Heart right ventricle (tissue), 16 donors: Measurements from ENCODE around the gene RHEBL1. TPM values are rescaled to one million over a fixed set of nuclear protein-coding genes. Genes with fewer than 3 reads are reported as not detected.

Experiments
- ATAC-seq, 8 donors: fragments of 200-7000 bp; cut with Tn5 transposase; one replicate each; pipeline ENCODE4 v1.9.1; 2020; ENCODE audit warnings: mild to moderate bottlenecking in 8 of 8, moderate library complexity in 8 of 8, moderate number of reproducible peaks in 1 of 8
- DNase-seq, 2 donors: peaks; one replicate each; pipeline ENCODE4 v3.0.0-alpha.2; 2020
- H3K27ac ChIP-seq, 10 donors: fragments of 200-600 bp; sonication (generic) in 2 of 10; one replicate each; pipeline versions ENCODE4 v1.5.0 to v1.8.0; 2020 to 2022; ENCODE audit warnings: mild to moderate bottlenecking in 3 of 10
- H3K27me3 ChIP-seq, 7 donors: fragments of 200-600 bp; one replicate each; pipeline ENCODE4 v1.8.0; 2021 to 2022; ENCODE audit warnings: mild to moderate bottlenecking in 2 of 7
- H3K36me3 ChIP-seq, 9 donors: fragments of 200-600 bp; sonication (generic) in 1 of 9; one replicate each; pipeline versions ENCODE4 v1.5.0 to v1.8.0; 2020 to 2022; ENCODE audit warnings: mild to moderate bottlenecking in 2 of 9
- H3K4me1 ChIP-seq, 9 donors: fragments of 200-600 bp; sonication (generic) in 1 of 9; one replicate each; pipeline versions ENCODE4 v1.5.0 to v1.8.0; 2020 to 2022; ENCODE audit warnings: mild to moderate bottlenecking in 4 of 9
- H3K4me3 ChIP-seq, 10 donors: fragments of 200-600 bp; sonication (generic) in 2 of 10; one replicate each; pipeline versions ENCODE4 v1.5.0 to v1.8.0; 2020 to 2022; ENCODE audit warnings: mild to moderate bottlenecking in 7 of 10, moderate library complexity in 2 of 10
- H3K9me3 ChIP-seq, 11 donors: fragments of 200-600 bp in 10 of 11; sonication (generic) in 2 of 11; one replicate each; pipeline versions ENCODE4 v1.5.0 to v1.8.0; 2013 to 2022; ENCODE audit warnings: mild to moderate bottlenecking in 2 of 11, control low read depth in 1 of 11, moderate library complexity in 1 of 11
- CTCF ChIP-seq, 9 donors: fragments of 200-600 bp; sonication (generic) in 2 of 9; IDR thresholded peaks; one replicate each; pipeline versions ENCODE4 v1.5.0 to v1.8.0; 2021 to 2022; ENCODE audit warnings: antibody characterized with exemption in 9 of 9, mild to moderate bottlenecking in 5 of 9, moderate library complexity in 1 of 9
- WGBS, 2 donors: extraction: QIAGEN DNeasy Blood & Tissue Kit; methylation state at CpG; one replicate each; pipeline ENCODE4 v1.1.7; 2013; ENCODE audit warnings: inconsistent platforms in 1 of 2; 5-methylcytosine and 5-hydroxymethylcytosine counted together
- intact Hi-C, 10 donors: fragments of 100-400 bp; cut with DNase I; formaldehyde crosslinking; loops; one replicate each; pipeline versions ENCODE4 v1.11.1 to v1.14.2; 2022
- polyA plus RNA-seq, 2 donors: library from polyadenylated mRNA; stranded (reverse); fragments of 200-250 nt; gene quantifications; one replicate each; pipeline ENCODE4 v1.2.3, GENCODE V29; 2013
- total RNA-seq, 10 donors: library from RNA; stranded (reverse); fragmentation: NEBNext Ultra II Directional in 3 of 10; extraction: Animal tissue kit (Norgen Biotek cat#: 25700) in 3 of 10; gene quantifications; one replicate each; pipeline versions ENCODE4 v1.2.1 to v1.2.4, GENCODE V29; 2021 to 2023
- donor health status: Arrhythmogenic right ventricular cardiomyopathy.
- donor health status: ischemic (EF 13 %, LVEDD 7.1; RV severe dilation, severe dysfunction).
- donor health status: healthy with polysubstance abuse.
- donor health status: DM: no; HTN: yes; CAD: no.
- donor health status: DM: no; HTN: no; CAD: no.
- donor health status: ischemic (EF 25% LVEDD 6.9; RV normal size, moderate dysfunction).
- donor health status: ischemic (EF 25% LVEDD 5.7; RV mildly dilated, moderate dysfunction).
- donor health status: healthy.
- donor health status: DM: yes; HTN: yes; CAD: no.
- donor health status: Ischemic cardiomyopathy.
- donor health status: ischemic (EF 35%, LVEDD 5.7; RV mildly dilated, moderate dysfunction).
- donor health status: nonischemic (EF 11% LVEDD 7.7; RV severe dilation, severe dysfunction).
- donor health status: DM: yes; HTN: yes; CAD: no.
- donor health status: PGD.
- donor health status: ischemic (EF 29% LVEDD 5.4; RV normal size, mild dysfunction).
- donor health status: nonischemic (EF 23%, LVEDD 6.1; RV moderate dilation, normal function).

Gene RHEBL1
- total and polyA plus RNA-seq, 12 donors, result 0.23 to 1.9 (median 0.45) TPM; not detected in 2

GRCh38 chr12:49040364-49040855 lies 29.4 kb downstream of the RHEBL1 start:
- no peak for TF ChIP-seq CTCF (IDR thresholded peaks at IDR 0.05)
- Histone ChIP-seq H3K36me3 (peaks cover 20 to 100% (median 91%) of the 10 kb centered on the region in 9 donors), H3K9me3 (no peaks in the 10 kb centered on the region), H3K27me3 (no peaks in the 10 kb centered on the region), H3K4me3 (no peak overlapping the region), H3K27ac (no peak overlapping the region), H3K4me1 (peaks cover 0 to 12% (median 0%) of the 10 kb centered on the region in 9 donors)
- intact Hi-C loops, result no loop called here
- DNase-seq, result peak in 1 of 2 donors; percentile 9
- no peak for ATAC-seq
- 93 to 96% methylated on average over 14 of the region's 14 CpGs for WGBS, 2 donors

DNA sequence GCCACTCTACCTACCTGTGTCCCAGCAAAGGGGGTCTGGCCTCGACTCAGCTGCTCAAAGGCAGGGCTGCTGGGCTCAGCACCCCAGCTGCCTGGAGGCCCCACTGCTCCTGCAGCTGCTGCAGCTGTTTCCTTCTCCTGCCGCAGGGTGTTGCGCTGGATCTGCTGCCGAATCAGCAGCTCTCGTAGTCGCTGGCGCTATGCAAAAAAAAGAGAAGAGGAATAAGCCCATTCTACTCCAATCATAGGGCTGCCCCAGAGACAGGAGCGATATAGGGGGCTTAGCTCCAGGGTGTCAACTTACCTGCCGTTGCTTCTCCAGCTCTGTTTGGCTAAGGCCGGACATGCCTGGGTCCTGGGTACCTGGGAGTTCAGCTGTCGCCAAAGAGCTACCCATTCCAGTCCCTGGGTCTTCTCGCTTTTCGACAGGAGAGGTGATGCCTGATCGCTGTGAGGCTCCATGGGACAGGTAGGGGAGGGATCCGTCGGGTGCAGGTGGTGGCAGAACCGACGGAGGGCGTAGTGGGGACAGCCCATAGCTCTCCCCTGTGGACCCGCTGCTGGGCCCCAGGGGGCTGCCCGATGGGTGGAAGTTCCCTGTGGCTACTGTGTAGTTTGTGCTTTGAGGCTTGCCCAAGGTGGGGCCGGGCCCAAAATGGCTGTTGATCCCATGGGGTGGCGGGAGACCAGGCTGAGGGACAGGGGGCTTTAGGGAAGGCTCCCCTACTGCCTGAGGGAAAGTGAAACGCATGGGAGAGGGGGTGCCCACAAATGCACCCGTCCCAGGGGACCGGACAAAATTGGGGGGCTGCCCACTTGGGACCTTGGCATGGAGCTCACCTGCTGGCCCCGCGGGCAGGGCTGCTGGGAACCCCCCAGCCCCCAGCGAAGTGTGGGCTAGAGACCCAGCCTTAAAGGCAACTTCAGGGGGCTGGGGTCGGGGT lies 30.1 kb downstream of the RHEBL1 start:
- Histone ChIP-seq H3K4me3 (no peak overlapping the region), H3K4me1 (peaks cover 0 to 12% (median 0%) of the 10 kb centered on the region in 9 donors), H3K27me3 (no peaks in the 10 kb centered on the region), H3K36me3 (peaks cover 14 to 100% (median 91%) of the 10 kb centered on the region in 9 donors), H3K9me3 (no peaks in the 10 kb centered on the region), H3K27ac (no peak overlapping the region)
- no peak for TF ChIP-seq CTCF (IDR thresholded peaks at IDR 0.05)
- DNase-seq, result peak in 1 of 2 donors; percentile 10
- no peak for ATAC-seq
- WGBS, 2 donors, result 93 to 94% methylated on average over 29 to 30 of the region's 30 CpGs
- intact Hi-C loops, result no loop called here

- peaks cover 0 to 12% (median 0%) of the 10 kb centered on the region in 9 donors for H3K4me1 ChIP-seq
- no peak overlapping the region for H3K27ac ChIP-seq
- H3K9me3 ChIP-seq, result no peaks in the 10 kb centered on the region
- no peaks in the 10 kb centered on the region for H3K27me3 ChIP-seq
- no peak overlapping the region for H3K4me3 ChIP-seq
- peaks cover 11 to 100% (median 91%) of the 10 kb centered on the region in 9 donors for H3K36me3 ChIP-seq
- no peak for TF ChIP-seq CTCF (IDR thresholded peaks at IDR 0.05)
- ATAC-seq (no peak), DNase-seq (peak in 1 of 2 donors; percentile 9)
- intact Hi-C loops, result no loop called here
- 93 to 95% methylated on average over 20 of the region's 20 CpGs for WGBS, 2 donors
Observed at GRCh38 chr12:49038291-49038955, 31.4 kb downstream of the RHEBL1 start.

DNA sequence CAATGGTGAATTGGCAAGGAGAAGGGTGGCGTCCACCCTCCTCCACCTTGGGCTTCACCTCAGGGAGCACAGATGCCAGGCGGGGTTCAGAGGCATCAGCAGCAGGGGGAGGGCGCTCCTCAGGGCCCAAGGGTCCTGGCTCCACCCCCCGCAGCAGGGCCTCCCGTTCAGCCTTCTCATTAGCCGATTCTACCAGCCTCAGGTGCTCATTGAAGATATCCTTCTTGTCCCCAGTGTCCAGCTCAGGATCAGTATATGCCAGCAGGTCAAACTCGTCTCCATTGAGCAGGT lies 31.9 kb downstream of the RHEBL1 start:
- H3K27me3 ChIP-seq, result no peaks in the 10 kb centered on the region
- WGBS, 2 donors, result 87 to 92% methylated on average over 7 of the region's 7 CpGs
- no peak for TF ChIP-seq CTCF (IDR thresholded peaks at IDR 0.05)
- peaks cover 0 to 12% (median 2%) of the 10 kb centered on the region in 9 donors for H3K4me1 ChIP-seq
- peaks cover 11 to 100% (median 91%) of the 10 kb centered on the region in 9 donors for H3K36me3 ChIP-seq
- ATAC-seq, result no peak
- H3K9me3 ChIP-seq, result no peaks in the 10 kb centered on the region
- H3K4me3 ChIP-seq, result no peak overlapping the region
- H3K27ac ChIP-seq, result no peak overlapping the region
- intact Hi-C loops, result no loop called here
- peak in 1 of 2 donors; percentile 4 for DNase-seq
